CD14-positive monocyte (primary cell): ENCODE data around the gene PDE4D. TPM values are rescaled to one million over a fixed set of nuclear protein-coding genes. Genes with fewer than 3 reads are reported as not detected.

ENCODE experiments used
- DNase-seq, 3 donors: peaks; one replicate each; pipeline ENCODE4 v3.0.0-alpha.2; 2011 to 2022
- H2AFZ ChIP-seq: 2 replicates; pipeline ENCODE4 v1.6.0; 2012; ENCODE audit warnings: mild to moderate bottlenecking, low read depth, low read length, inconsistent platforms; ENCODE audit not compliant: insufficient read depth, poor library complexity, severe bottlenecking
- H3K27ac ChIP-seq, 2 donors: 1 replicate in 1 of 2; 2 replicates in 1 of 2; pipeline ENCODE4 v1.5.1; 2012 to 2013; ENCODE audit warnings: low read length in 2 of 2, control low read depth in 1 of 2, inconsistent platforms in 1 of 2, low read depth in 1 of 2, mild to moderate bottlenecking in 1 of 2
- H3K27me3 ChIP-seq, 2 donors: one replicate each; pipeline versions ENCODE4 v1.6.0 to v1.6.1; 2011 to 2013; ENCODE audit warnings: low read length in 2 of 2; ENCODE audit not compliant: control insufficient read depth in 2 of 2, insufficient read depth in 2 of 2
- H3K36me3 ChIP-seq, 2 donors: replicated peaks in 1 of 2; 1 replicate in 1 of 2; 2 replicates in 1 of 2; pipeline versions ENCODE4 v1.5.1 to v1.6.1; 2012 to 2013; ENCODE audit warnings: low read length in 2 of 2, control low read depth in 1 of 2, inconsistent platforms in 1 of 2, mild to moderate bottlenecking in 1 of 2; ENCODE audit not compliant: insufficient read depth in 2 of 2, control insufficient read depth in 1 of 2
- H3K4me1 ChIP-seq, 2 donors: 1 replicate in 1 of 2; 2 replicates in 1 of 2; pipeline versions ENCODE4 v1.5.1 to v1.6.1; 2012 to 2013; ENCODE audit warnings: low read length in 2 of 2, control low read depth in 1 of 2, inconsistent platforms in 1 of 2, mild to moderate bottlenecking in 1 of 2, moderate library complexity in 1 of 2; ENCODE audit not compliant: insufficient read depth in 2 of 2, control insufficient read depth in 1 of 2
- H3K4me2 ChIP-seq: replicated peaks from 2 replicates; pipeline ENCODE3; 2012; ENCODE audit warnings: low read length, moderate library complexity, mild to moderate bottlenecking; ENCODE audit not compliant: poor library complexity, severe bottlenecking; ENCODE audit errors: extremely low read depth
- H3K4me3 ChIP-seq, 3 experiments: fragments of 200-600 bp in 1 of 3; sonication (generic) in 1 of 3; replicated peaks in 1 of 3; 1 replicate in 2 of 3; 2 replicates in 1 of 3; pipeline ENCODE4 v1.5.1; 2011 to 2013; ENCODE audit warnings: low read length in 3 of 3, mild to moderate bottlenecking in 3 of 3, control low read depth in 2 of 3, low read depth in 2 of 3, inconsistent platforms in 1 of 3, moderate library complexity in 1 of 3
- H3K79me2 ChIP-seq: 2 replicates; pipeline ENCODE4 v1.6.0; 2012; ENCODE audit warnings: mild to moderate bottlenecking, control low read depth, inconsistent platforms, low read length, moderate library complexity; ENCODE audit not compliant: insufficient read depth
- H3K9ac ChIP-seq: 2 replicates; pipeline ENCODE4 v1.6.0; 2017; ENCODE audit warnings: low read length, mild to moderate bottlenecking; ENCODE audit not compliant: insufficient read depth, poor library complexity, severe bottlenecking
- H3K9me3 ChIP-seq, 2 donors: replicated peaks in 1 of 2; 1 replicate in 1 of 2; 2 replicates in 1 of 2; pipeline versions ENCODE4 v1.5.1 to v1.6.1; 2012 to 2013; ENCODE audit warnings: low read length in 2 of 2, control low read depth in 1 of 2; ENCODE audit not compliant: control insufficient read depth in 1 of 2, insufficient read depth in 1 of 2
- H4K20me1 ChIP-seq: 2 replicates; pipeline ENCODE4 v1.6.0; 2012; ENCODE audit warnings: mild to moderate bottlenecking, low read length, control low read depth, moderate library complexity; ENCODE audit not compliant: insufficient read depth
- H3K27ac Mint-ChIP-seq, 7 donors: one replicate each; pipeline ENCODE4 v1.8.0; 2020; ENCODE audit warnings: mild to moderate bottlenecking in 7 of 7, mixed read lengths in 7 of 7, moderate library complexity in 6 of 7, inconsistent platforms in 2 of 7
- H3K27me3 Mint-ChIP-seq, 3 donors: one replicate each; pipeline ENCODE4 v1.8.0; 2021 to 2022; ENCODE audit warnings: low read depth in 3 of 3, mild to moderate bottlenecking in 3 of 3, mixed read lengths in 3 of 3, moderate library complexity in 3 of 3, inconsistent platforms in 1 of 3
- H3K36me3 Mint-ChIP-seq, 2 donors: one replicate each; pipeline ENCODE4 v1.8.0; 2020; ENCODE audit warnings: mixed read lengths in 2 of 2, inconsistent platforms in 1 of 2, mild to moderate bottlenecking in 1 of 2
- H3K4me1 Mint-ChIP-seq: one replicate; pipeline ENCODE4 v1.8.0; 2020; ENCODE audit warnings: mild to moderate bottlenecking, mixed read lengths
- H3K4me3 Mint-ChIP-seq, 2 donors: one replicate each; pipeline ENCODE4 v1.8.0; 2020; ENCODE audit warnings: mild to moderate bottlenecking in 2 of 2, mixed read lengths in 2 of 2, moderate library complexity in 1 of 2
- H3K9me3 Mint-ChIP-seq, 7 donors: one replicate each; pipeline ENCODE4 v1.8.0; 2020 to 2022; ENCODE audit warnings: mixed read lengths in 7 of 7, mild to moderate bottlenecking in 6 of 7, moderate library complexity in 6 of 7, inconsistent platforms in 2 of 7
- CTCF ChIP-seq: fragments of 200-600 bp; IDR thresholded peaks from one replicate; pipeline ENCODE4 v1.8.0; 2022; ENCODE audit warnings: antibody characterized with exemption, mild to moderate bottlenecking
- WGBS: methylation state at CpG from one replicate; pipeline ENCODE4 v1.1.5; 2013; ENCODE audit warnings: missing lambda C conversion rate; ENCODE audit not compliant: insufficient coverage; 5-methylcytosine and 5-hydroxymethylcytosine counted together
- intact Hi-C, 2 donors: fragments of 100-400 bp; cut with micrococcal nuclease; formaldehyde crosslinking; loops; one replicate each; pipeline versions ENCODE4 v1.15.0 to v1.15.1; 2023
- polyA plus RNA-seq, 3 donors: library from polyadenylated mRNA; depleted of rRNA in 1 of 3; unstranded in 2 of 3; stranded (reverse) in 1 of 3; fragments of 300-500 nt in 2 of 3; fragments of >200 nt in 1 of 3; fragmentation: Illumina TruSeq in 2 of 3; gene quantifications; 1 replicate in 2 of 3; 2 replicates in 1 of 3; pipeline ENCODE4 v1.2.3, GENCODE V29; 2012 to 2021

Gene PDE4D
- polyA plus RNA-seq, 3 donors: 1.9 to 3.4 (median 2.8) TPM

- no peak overlapping the region for H3K4me3 Mint-ChIP-seq
- no peaks in the 10 kb centered on the region for H3K27me3 Mint-ChIP-seq
- H3K9me3 ChIP-seq: peaks cover 15 to 23% of the 10 kb centered on the region in 2 donors
- H3K36me3 Mint-ChIP-seq: peaks cover 4 to 10% of the 10 kb centered on the region in 2 donors
- H4K20me1 ChIP-seq: no peaks in the 10 kb centered on the region
- intact Hi-C loops: no loop called here
- no peak overlapping the region for H3K4me2 ChIP-seq
- H3K9ac ChIP-seq: no peak overlapping the region
- no peak overlapping the region for H2AFZ ChIP-seq
- no peak overlapping the region for H3K27ac Mint-ChIP-seq
- no peak for TF ChIP-seq CTCF
- WGBS: no CpG with 5 or more reads among the region's 2 CpGs
- H3K4me1 Mint-ChIP-seq: no peaks in the 10 kb centered on the region
- H3K27ac ChIP-seq: no peak overlapping the region
- H3K36me3 ChIP-seq: no peaks in the 10 kb centered on the region
- no peak overlapping the region for H3K4me3 ChIP-seq
- no peaks in the 10 kb centered on the region for H3K27me3 ChIP-seq
- no peaks in the 10 kb centered on the region for H3K4me1 ChIP-seq
- no peaks in the 10 kb centered on the region for H3K79me2 ChIP-seq
- no peak for DNase-seq
- peaks cover 10 to 21% (median 15%) of the 10 kb centered on the region in 7 donors for H3K9me3 Mint-ChIP-seq
Observed at GRCh38 chr5:59628062-59628828, 265.3 kb downstream of the PDE4D start.

- no peaks in the 10 kb centered on the region for H3K27me3 ChIP-seq
- no peak overlapping the region for H3K27ac Mint-ChIP-seq
- no peak overlapping the region for H3K4me2 ChIP-seq
- H3K9ac ChIP-seq: no peak overlapping the region
- no peaks in the 10 kb centered on the region for H3K4me1 ChIP-seq
- H3K79me2 ChIP-seq: no peaks in the 10 kb centered on the region
- H3K9me3 Mint-ChIP-seq: peaks cover 3 to 14% (median 10%) of the 10 kb centered on the region in 7 donors
- H3K36me3 Mint-ChIP-seq: peaks cover 1 to 10% of the 10 kb centered on the region in 2 donors
- WGBS: no CpG with 5 or more reads among the region's 2 CpGs
- intact Hi-C loops: no loop called here
- H3K36me3 ChIP-seq: no peaks in the 10 kb centered on the region
- no peak for DNase-seq
- no peak overlapping the region for H3K27ac ChIP-seq
- no peak for TF ChIP-seq CTCF
- H3K9me3 ChIP-seq: peaks cover 3 to 11% of the 10 kb centered on the region in 2 donors
- peaks cover 0 to 1% (median 0%) of the 10 kb centered on the region in 3 donors for H3K27me3 Mint-ChIP-seq
- no peaks in the 10 kb centered on the region for H4K20me1 ChIP-seq
- H3K4me1 Mint-ChIP-seq: no peaks in the 10 kb centered on the region
- no peak overlapping the region for H2AFZ ChIP-seq
- H3K4me3 Mint-ChIP-seq: no peak overlapping the region
- no peak overlapping the region for H3K4me3 ChIP-seq
Observed at GRCh38 chr5:59624898-59625297, 268.6 kb downstream of the PDE4D start.
